Camera-type eye (tissue), 1 donor: Measurements from ENCODE around the gene DDX28. TPM values are rescaled to one million over a fixed set of nuclear protein-coding genes. Genes with fewer than 3 reads are reported as not detected.

Source experiments
- total RNA-seq: library from RNA; depleted of rRNA; stranded (reverse); fragments of >200 nt; gene quantifications from one replicate; pipeline ENCODE4 v1.2.3, GENCODE V29; 2014

Gene DDX28, protein sequence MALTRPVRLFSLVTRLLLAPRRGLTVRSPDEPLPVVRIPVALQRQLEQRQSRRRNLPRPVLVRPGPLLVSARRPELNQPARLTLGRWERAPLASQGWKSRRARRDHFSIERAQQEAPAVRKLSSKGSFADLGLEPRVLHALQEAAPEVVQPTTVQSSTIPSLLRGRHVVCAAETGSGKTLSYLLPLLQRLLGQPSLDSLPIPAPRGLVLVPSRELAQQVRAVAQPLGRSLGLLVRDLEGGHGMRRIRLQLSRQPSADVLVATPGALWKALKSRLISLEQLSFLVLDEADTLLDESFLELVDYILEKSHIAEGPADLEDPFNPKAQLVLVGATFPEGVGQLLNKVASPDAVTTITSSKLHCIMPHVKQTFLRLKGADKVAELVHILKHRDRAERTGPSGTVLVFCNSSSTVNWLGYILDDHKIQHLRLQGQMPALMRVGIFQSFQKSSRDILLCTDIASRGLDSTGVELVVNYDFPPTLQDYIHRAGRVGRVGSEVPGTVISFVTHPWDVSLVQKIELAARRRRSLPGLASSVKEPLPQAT
- total RNA-seq = 11.8 TPM

DNA sequence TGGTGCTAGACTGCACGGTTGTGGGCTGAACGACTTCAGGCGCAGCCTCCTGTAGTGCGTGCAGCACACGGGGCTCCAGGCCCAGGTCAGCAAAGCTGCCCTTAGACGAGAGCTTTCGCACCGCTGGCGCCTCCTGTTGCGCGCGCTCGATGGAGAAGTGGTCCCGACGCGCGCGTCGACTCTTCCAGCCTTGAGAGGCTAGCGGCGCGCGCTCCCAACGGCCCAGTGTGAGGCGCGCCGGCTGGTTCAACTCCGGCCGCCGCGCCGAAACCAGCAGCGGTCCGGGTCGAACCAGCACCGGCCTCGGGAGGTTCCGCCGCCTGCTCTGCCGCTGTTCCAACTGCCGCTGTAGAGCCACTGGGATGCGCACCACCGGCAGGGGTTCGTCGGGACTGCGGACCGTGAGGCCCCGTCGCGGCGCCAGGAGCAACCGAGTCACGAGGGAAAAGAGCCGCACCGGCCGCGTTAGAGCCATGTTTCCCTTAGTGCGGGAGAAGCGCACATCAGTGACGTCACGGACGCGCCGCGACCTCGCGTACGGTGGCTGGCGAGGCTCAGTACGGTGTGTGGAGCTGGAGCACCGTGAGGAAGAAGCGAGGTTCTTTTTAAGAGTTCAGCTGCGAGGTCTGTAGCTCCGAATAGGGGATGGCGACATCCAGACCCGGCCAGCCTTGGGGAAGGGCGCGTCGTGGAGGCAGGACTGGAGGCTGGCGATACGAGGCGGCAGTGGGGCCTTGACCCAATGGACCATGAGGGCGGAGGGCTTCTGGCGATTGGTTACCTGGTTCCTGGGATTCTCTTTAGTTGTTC lies at the start of gene DDX28, which contains the start of gene DUS2:
Gene DDX28 (minus strand): TSS at position 505 of the 810 bp plus-strand sequence. CDS start 30 bp downstream, at position 475.
Gene DUS2 (plus strand): TSS at position 557 of the 810 bp plus-strand sequence. CDS start 14,740 bp downstream, outside the sequence.

DNA sequence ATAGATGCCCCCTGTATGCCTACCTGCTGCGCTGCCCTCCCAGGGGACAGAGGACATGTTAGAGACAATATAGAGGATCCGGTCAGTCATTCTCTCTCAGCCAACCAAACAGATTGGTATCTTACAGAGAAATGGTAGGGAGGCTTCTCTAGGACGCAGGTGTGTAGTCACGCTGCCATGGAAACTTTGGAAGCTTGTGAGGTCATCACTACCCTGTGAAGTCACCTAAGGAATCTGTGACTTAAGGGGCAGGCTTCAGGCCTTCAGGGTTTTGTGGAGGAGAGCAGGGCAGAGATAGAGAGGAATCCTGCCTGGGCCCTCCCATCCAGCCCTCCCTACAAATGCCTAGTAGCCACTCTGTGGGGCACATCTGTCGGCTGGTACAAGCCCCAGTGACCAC lies 7.4 kb downstream of the DDX28 start, which contains the start of gene DPEP2NB:
Gene DPEP2NB (minus strand): TSS at position 231 of the 400 bp plus-strand sequence. CDS start 141 bp downstream, at position 90.

DNA sequence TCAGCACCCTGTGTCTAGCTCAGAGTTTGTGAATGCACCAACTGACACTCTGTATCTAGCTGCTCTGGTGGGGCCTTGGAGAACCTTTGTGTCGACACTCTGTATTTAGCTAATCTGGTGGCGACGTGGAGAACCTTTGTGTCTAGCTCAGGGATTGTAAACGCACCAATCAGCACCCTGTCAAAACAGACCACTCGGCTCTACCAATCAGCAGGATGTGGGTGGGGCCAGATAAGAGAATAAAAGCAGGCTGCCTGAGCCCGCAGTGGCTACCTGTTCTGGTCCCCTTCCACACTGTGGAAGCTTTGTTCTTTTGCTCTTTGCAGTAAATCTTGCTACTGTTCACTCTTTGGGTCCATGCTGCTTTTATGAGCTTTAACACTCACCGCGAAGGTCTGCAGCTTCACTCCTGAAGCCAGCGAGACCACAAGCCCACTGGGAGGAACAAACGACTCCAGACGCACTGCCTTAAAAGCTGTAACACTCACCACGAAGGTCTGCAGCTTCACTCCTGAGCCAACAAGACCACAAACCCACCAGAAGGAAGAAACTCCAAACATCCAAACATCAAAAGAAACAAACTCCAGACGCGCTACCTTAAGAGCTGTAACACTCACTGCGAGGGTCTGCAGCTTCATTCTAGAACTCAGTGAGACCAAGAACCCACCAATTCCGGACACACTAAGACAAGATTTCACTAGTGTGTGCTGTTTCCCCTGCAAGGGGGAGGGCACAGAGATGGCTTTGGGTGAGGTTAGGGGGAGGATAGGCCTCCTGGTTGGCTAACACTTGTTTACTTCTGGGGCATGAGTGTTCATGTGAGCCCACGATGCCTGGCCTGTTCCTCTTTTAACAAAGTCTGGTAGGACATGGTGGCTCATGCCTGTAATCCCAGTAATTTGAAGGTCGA lies 24.0 kb downstream of the DDX28 start, which contains the start of gene DPEP2:
Gene DPEP2 (minus strand): TSS at position 706 of the 910 bp plus-strand sequence. CDS start 6,272 bp downstream, outside the sequence.

DNA sequence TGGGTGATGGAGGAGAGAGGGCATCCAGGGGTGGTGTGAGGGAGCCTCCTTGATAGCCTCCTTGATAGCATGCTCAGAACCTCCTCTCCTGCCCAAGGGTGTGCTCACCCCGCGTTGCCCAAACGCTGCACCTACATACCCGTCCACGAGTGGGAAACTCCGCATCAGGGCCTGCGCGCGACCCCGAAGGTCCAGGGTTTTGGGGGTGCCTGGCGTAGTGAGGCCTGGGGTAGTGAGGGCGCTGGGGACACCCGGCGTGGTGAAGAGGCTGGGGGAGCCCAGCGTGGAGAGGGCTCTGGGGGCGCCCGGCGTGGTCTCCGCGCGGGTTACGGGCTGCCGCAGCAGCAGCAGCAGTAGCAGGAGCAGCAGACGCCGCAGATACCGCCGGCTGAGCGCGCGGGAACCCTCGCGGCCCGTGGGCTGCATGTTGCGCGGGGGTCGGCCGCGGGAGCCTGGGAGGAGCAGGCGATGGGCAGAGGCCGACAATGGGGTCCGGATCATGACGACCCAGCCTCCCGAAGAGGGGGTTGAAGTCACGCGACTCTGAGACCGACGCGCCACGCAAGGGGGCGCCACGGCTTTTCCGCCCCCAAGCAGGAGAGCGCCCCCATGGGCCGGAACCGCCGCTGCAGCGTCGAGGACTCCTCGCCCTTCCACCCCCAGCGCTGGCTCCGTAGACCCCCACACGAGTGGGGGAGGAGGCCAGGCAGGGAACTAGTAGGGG lies 42.9 kb downstream of the DDX28 start, which contains the start of gene DPEP3:
Gene DPEP3 (minus strand): TSS at position 545 of the 724 bp plus-strand sequence. CDS start 119 bp downstream, at position 426.

Other genes with a start within 250 kb of the DDX28 start
- 13.3 TPM for gene RANBP10, start 216.7 kb downstream of the DDX28 start, total RNA-seq
- 5.2 TPM for gene TSNAXIP1, start 216.3 kb downstream of the DDX28 start, total RNA-seq
- 42.2 TPM for gene THAP11, start 180.9 kb downstream of the DDX28 start, total RNA-seq
- gene NUTF2, start 176.3 kb downstream of the DDX28 start, total RNA-seq = 58.2 TPM
- gene CENPT, start 175.5 kb downstream of the DDX28 start, total RNA-seq = 46.1 TPM
- 72.0 TPM for gene EDC4, start 150.2 kb downstream of the DDX28 start, total RNA-seq
- 5.0 TPM for gene NRN1L, start 138.3 kb downstream of the DDX28 start, total RNA-seq
- gene PSKH1, start 130.0 kb downstream of the DDX28 start, total RNA-seq = 20.0 TPM
- gene CTRL, start 91.4 kb downstream of the DDX28 start, total RNA-seq = 1.5 TPM
- 10.1 TPM for gene PSMB10, start 86.4 kb downstream of the DDX28 start, total RNA-seq
- 30.3 TPM for gene LCAT, start 79.1 kb downstream of the DDX28 start, total RNA-seq
- 75.7 TPM for gene SLC12A4, start 54.6 kb downstream of the DDX28 start, total RNA-seq
- gene DPEP3, start 42.7 kb downstream of the DDX28 start, total RNA-seq = not detected
- 1.3 TPM for gene DPEP2, start 23.7 kb downstream of the DDX28 start, total RNA-seq
- not detected for gene DPEP2NB, start 7.3 kb downstream of the DDX28 start, total RNA-seq
- gene DUS2, start 52 bp upstream of the DDX28 start, total RNA-seq = 14.9 TPM
- 44.5 TPM for gene NFATC3, start 62.1 kb upstream of the DDX28 start, total RNA-seq
- 4.6 TPM for gene ESRP2, start 212.9 kb upstream of the DDX28 start, total RNA-seq
- 18.0 TPM for gene PLA2G15, start 222.1 kb upstream of the DDX28 start, total RNA-seq
- 36.8 TPM for gene SLC7A6, start 241.3 kb upstream of the DDX28 start, total RNA-seq